GM21723 (cell line): ENCODE measurements around the gene HEPACAM.
"Not testable (repeated sequence)": the region's sequence is repeated elsewhere in the genome, so short reads cannot be mapped to it uniquely, and the experiment has no call there.

Experiments
- ATAC-seq: cut with Tn5 transposase; IDR thresholded peaks from one replicate; pipeline ENCODE4 v1.9.1; 2021; ENCODE audit warnings: mild to moderate bottlenecking, moderate library complexity; ENCODE audit not compliant: unreplicated experiment

HEPACAM gene, protein sequence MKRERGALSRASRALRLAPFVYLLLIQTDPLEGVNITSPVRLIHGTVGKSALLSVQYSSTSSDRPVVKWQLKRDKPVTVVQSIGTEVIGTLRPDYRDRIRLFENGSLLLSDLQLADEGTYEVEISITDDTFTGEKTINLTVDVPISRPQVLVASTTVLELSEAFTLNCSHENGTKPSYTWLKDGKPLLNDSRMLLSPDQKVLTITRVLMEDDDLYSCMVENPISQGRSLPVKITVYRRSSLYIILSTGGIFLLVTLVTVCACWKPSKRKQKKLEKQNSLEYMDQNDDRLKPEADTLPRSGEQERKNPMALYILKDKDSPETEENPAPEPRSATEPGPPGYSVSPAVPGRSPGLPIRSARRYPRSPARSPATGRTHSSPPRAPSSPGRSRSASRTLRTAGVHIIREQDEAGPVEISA

DNA sequence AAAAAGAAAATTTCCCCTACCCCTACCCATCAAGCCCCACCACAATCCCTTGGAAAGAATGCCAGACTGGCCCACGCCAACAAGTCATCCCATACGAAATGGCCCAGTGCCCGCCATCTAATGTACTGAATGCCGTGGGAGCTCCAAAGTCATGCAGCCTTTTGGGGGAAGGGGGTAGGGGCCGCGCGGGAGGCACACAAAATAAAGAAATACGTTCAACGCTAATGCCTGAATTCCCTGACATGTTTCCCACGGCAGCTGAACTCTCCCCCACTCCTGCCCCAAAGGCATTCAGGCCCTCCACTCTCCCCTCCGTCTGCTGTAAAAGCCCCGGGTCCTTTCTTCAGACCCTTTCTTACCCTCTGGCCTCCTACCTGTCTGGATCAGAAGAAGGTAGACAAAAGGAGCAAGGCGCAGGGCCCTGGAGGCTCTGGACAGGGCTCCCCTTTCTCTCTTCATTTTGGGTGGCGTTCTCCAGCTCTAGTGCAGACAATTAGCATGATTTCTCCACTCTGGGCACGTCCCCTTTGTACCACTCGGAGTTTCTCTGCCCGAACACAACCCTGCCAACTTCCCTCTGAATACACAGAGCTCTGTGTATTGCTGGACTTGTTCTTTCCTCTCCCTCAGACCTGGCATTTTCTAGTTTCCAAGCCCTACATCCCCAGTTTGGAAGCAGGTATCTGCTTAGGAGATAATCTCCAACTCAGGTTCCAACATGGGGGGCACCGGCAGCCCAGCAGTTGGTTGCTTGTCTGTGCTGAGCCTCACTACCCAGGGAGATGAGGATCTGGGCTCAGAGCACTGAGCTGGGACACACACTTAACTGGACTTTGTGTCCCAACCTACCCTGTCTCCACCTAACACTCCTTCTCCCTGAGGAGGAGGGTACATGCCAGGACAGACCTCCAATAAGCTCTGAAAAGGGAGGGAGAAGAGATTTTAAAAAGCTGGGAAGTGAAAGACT is at the start of gene HEPACAM:
TSS of gene HEPACAM (minus strand) at position 500 of the 967 bp plus-strand sequence. CDS start at position 459, 41 bp downstream.
- ATAC-seq: no peak

DNA sequence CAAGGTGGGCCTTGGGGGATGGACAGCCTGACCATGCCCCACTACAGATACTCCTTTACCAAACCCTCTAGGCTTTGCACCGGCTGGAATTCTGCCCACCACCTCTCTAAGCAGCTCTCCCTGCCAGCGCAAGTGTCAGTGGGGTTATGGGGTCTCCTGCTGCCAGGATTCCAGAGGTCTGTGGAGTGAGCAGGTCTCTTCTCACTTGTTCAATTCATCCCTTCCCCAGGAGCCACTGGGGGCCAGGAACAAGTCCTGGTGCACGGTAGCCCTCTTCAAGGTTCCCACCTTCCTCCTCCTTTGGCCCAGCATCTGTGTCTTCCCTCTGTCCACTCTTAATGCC is 48.6 kb upstream of the HEPACAM start:
- no peak for ATAC-seq

DNA sequence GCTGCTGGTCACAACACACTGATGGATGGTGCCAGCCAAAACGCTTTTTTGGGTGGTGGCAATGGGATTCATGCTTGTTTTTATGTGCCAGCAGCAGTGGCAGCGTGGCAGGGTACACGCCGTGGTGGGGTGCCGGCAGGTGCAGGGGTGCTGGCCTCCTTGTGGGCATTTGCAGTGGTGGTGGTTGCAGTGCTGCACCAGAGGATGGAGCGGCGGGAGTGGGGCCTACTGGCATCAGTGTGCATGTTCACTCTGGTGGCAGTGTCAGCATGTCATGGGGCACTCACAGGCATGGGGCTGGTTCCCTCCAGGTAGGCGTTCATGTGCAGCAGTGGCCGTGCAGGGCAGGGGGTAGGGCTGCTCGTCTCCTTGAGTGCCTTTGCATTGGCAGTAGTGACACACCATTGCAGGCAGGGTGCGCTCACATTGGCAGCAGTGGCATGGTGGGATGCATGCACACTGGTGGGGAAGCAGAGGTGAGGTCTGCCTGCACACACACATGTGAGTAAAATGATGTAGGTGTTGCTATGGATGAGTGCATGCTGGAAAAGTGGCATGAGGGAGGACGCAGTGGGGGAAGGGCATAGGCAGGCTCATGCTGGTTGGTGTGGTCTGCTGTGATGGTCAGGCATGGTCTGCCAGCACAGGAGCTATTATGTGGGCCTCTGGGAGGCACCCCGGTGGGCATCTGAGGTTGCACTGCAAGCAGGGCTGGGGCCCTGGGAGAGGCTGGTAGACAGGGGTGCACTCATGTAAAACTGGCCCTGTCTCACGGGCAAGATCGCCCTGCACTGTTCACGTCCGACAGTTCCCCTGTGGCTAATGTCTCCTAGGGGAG is 48.0 kb upstream of the HEPACAM start:
- no peak for ATAC-seq

DNA sequence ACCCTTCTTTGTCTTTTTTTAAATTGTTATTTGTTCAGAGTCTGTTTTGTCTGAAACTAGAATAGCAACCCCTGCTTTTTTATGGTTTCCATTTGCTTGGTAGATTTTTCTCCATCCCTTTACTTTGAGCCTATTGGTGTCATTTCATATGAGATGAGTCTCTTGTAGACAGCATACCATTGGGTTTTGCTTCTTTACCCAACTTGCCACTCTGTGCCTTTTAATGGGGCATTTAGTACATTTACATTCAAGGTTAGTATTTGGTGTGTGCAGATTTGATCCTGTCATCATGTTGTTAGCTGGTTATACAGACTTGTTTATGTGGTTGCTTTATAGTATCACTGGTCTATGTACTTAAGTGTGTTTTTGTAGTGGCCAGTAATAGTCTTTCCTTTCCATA is 46.2 kb upstream of the HEPACAM start:
- no peak for ATAC-seq

DNA sequence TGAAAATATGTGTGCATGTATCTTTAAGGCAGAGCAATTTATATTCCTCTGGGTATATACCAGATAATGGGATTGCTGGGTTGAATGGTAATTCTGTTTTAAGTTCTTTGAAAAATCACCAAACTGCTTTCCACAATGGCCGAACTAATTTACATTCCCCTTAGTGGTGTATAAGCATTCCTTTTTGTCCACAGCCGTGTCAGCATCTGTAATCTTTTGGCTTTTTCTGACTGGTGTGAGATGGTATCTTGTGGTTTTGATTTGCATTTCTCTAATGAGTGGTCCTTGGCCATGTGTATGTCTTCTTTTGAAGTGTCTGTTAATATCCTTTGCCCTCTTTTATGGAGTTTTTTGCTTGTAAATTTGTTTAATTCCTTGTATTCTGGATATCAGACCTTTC is 42.5 kb upstream of the HEPACAM start:
- no peak for ATAC-seq

DNA sequence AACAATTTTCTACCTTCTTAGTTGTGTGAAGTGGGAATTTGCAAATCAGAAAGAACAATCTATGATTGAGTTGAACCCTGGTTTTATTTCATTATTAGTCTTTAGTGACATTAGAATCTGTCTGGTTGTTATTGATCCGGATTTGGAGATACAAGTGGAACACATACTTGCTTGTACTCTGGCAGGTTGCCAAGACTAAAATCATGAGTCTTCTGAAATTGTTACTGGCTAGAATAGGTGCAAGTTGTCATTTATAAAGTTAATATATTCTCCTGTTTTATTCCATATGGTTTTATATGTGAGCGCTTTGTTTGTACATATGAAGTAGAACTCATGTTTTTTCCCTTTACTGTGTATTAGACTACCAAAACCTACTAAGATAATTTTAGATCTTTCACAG is 41.2 kb upstream of the HEPACAM start:
- no peak for ATAC-seq

DNA sequence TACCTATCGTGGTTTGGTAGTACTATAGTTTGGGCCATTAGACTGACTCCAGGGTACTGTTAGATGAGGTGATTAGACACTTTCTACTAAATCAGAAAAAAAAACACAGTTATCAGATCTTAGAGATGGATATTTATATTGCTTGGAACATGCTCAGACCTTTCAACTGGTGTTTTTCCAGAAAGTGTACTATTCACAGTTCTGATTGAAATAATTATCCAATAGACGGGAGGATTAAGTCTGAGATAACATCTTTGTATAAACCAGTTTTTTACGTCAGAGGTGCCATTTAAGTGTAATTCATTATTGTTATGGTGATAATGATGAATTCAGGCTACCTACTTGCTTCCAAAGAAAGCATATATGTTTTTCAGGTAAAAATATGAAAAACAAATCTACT is 40.7 kb upstream of the HEPACAM start:
- ATAC-seq: no peak

DNA sequence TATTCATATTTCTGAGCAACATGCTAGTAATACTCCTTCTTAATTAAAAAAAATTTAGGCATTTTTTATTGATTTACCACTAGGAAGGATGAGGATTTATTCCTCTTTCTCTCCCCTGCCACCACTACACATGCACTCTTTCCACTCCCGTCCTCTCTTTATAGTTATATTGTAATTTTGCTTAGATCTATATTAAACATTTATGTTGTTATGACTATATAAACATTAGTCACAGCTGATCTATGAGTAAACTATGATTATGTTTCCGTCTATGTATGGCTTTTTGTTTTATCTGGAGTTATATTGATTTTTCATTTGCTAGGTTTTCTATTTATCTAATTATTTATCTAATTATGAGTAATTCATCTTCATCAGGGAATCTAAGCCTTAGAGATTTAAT is 36.0 kb upstream of the HEPACAM start:
- ATAC-seq: no peak

DNA sequence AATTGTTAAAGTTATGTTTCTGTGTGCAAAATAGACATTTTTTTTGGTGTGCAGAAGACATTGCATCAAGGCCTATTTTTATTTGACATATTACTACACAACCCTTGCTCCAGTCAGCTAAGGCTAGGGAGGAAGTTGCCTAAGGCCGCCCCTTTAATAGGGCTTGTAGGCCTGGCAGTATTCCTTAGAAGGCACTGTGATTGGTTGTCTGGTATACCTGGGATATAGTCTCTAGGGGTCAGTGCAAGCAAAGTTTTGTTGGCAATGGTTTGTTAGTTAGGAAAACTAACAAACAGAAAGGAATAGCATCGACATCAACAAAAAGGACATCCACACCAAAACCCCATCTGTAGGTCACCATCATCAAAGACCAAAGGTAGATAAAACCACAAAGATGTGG is 35.1 kb upstream of the HEPACAM start:
- no peak for ATAC-seq

DNA sequence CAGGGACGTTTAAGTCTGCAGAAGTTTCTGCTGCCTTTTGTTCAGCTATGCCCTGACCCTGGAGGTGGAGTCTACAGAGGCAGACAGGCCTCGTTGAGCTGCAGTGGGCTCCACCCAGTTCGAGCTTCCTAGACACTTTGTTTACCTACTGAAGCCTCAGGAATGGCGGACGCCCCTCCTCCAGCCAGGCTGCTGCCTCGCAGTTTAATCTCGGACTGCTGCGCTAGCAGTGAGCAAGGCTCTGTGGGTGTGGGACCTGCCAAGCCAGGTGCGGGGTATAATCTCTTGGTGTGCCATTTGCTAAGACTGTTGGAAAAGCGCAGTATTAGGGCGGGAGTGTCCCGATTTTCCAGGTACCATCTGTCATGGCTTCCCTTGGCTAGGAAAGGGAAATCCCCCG is 32.4 kb upstream of the HEPACAM start:
- not testable (repeated sequence) for ATAC-seq

DNA sequence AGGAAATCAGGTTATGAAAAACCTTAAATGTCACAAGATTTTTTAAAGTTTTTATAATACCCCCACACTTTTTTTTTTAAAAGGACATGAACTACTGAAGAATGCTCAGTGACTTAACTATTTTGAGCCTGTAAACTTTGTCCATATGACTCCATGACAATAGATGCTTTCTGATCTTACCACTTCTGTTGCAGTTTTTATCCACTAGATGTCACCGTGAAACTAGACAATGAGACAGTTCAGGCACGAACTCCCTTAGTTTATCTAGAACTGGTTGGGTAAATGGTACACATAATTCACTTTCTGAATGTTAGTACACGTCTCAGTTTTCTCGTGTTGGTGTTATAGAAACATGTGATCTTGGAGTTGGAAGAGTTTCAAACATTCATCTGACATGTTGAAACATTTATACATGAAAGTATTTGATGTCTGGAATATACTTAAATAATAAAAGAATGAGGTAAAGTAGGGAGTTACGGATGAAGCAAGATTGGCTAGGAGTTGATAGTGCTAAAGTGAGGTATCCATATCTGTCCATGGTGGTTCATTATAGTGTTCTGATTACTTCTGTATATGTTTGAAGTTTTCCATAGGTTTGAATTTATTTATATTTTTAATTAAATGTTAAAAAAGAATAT is 26.2 kb upstream of the HEPACAM start:
- ATAC-seq: peak; percentile 97

DNA sequence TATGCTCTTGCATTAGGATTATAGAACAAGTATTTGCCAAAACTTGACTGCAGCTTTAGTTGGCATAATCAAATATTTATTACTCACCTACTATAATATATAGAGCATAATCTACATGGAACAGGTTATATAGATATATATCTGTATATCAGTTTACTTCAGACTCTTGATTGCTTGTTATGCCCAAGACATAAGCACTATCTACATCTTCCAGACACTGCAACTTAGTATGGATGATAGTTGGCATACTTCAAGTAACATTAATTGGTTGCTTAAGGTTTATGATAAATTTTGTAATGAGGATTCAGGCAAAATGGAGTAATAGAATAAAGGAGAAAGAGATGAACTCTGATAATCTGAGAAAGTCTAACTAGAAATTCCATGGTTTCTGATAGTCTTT is 19.2 kb upstream of the HEPACAM start:
- ATAC-seq: no peak

DNA sequence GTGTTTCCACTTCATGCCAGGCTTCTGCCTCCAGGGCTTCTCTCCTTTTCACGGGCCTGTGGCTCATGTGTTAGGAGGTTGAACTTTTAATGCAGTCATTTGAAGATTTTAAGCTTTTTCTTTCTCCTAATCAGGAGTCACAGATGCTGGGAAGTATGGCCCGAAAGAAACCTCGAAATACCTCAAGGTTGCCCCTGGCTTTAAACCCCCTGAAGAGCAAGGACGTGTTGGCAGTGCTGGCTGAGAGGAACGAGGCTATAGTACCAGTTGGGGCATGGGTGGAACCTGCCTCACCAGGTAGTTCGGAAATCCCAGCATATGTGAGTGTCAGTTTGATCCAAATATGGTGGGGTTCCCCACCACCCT is 18.7 kb upstream of the HEPACAM start:
- ATAC-seq: no peak

DNA sequence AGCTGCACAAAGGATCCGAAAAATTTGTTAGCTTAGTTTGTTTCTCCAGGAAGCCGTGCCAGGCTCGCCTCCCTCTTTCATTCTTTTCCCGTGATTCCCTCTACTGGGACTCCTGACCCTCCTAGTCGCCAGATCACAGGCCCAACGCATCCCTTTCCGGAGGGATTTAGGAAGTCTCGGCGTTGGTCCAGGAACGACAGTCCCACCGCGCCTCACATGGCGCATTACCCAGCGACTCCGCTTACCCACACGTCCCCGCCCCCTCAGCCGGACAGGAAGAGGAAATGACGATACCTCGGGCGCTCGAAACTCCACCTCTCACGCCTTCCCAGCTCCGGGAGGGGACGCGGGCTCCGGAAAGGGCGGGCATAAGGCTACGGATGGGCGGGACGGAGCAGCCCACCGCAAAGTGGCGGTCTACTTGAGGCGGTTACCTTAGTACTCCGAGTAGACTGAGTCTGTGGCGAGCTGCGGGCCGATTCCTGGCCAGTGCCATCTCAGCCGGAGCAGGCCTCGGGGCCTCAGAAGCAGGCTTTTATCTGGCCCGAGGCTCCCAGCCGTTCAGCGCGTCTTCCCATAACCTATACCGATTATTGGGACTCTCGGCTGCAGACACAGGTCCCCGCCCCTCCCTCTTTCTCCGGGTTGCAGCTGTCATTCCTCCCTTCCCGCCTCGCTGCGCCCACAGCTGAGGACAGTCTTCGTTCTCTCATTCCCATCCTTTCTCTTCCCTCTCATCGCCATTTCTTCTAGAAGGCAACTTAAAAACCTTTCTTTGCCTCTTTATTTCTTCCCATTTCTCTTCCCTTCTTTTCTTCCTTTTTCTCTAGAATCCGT is 18.1 kb upstream of the HEPACAM start, which contains the start of gene CCDC15:
TSS of gene CCDC15 (plus strand) at position 450 of the 837 bp plus-strand sequence. CDS start 531 bp downstream, outside the sequence.
- peak; percentile 99 for ATAC-seq

DNA sequence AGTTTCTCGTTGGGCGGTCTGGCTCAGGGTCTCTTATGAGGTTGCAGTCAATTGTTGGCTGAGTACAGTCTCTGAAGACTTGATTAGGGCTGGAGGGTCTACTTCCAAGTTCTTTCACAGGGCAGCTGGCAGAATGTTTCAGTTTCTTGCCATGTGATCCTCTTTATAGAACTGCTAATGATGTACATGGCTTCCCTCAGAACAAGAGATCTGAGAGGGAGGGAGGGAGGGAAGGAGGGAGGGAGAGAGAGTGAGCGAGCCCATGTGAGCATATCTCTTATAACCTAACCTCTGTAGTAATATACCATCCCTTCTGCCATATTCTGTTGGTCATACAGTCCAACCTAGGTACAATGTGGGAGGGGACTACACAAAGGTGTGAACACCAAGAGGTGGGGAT is 15.5 kb upstream of the HEPACAM start:
- no peak for ATAC-seq

DNA sequence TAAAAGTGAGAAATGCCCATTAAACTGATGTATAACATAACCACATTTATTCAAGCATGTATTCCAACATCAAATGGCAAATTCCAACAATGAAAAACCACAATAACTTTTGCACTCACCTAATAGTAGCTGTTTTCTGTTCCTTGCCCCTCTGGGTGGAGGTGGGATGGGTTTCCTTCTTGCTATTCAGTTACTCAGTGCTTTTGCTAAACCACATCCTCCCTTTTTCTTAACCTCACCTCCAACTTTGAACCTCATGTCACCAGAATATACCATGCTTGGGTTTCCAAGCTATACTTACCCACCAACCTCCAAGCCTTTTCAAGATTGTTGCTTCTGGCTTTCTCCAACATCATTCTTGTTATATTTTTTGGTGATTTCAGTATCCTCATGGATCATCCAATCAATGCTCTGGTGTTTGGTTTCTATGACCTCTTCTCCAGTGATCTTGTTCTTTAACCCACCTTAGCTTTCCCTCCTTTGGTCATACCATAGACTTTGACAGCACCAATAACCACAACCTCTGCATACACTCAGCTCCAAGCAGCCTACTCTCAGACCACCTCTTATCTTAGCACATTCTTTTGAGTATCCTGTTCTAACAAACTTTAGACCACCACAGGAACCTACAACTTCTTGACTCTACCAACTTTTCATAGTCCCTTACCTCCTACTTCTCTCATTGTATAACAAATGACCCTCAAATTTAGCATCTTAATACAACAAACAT is 14.9 kb upstream of the HEPACAM start:
- no peak for ATAC-seq

DNA sequence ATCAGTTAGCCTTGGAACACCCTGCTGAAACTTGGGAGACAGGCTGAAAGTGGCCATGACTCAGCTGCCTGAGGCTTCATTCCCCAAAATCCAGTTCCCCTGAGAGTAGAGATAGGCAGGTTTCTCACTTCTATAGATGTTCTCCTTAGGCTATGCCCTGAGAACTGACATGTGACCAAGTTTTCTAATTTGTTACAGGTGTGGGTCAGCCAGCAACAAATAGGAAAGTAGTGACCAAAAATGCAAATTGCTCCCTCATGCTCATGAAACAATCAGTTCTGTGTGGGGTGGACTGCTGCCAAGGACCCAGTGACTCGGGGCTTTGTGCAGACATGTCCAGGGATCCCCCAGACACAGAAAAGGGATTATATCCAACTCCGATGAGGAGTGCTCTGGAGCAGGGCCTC is 10.9 kb upstream of the HEPACAM start:
- ATAC-seq: no peak

DNA sequence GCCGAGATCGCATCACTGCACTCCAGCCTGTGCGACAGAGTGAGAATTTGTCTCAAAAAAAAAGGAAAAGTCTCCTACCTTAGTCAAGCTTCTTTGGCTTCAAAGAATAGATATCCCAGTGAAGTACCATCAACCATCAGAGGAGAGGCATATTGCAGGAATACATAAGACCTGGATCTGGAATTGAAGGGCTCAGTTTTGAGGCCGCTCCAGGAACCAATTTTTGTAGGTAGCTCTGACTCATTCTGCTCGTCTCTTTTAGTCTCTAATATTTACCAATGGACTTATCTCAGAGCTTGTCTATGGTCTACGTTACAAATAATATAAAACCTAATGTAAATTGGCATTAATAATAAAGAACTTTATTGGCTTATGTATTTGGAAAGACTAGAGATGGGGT is 10.0 kb upstream of the HEPACAM start:
- ATAC-seq: no peak

DNA sequence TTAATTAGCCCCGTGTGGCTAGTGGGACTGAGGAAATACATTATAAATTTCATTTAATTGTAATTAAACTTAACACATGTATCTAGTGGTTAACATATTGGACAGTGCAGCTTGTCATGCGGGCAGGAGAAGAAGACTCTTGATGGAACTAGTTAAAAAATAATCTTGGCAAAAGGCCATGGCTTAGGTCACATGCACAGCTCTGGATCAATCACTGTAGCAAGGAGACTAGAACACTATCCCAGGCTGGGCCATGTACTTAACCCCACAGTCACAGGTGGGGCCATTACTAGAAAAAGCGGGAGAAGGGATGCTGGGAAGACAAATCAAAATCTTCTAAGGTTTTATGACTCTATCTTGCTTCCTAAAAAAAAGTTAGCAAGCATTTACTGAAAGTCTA is 8.7 kb upstream of the HEPACAM start:
- no peak for ATAC-seq
